ENCODE results near the gene ALAS1.
"Not testable (repeated sequence)": the region's sequence is repeated elsewhere in the genome, so short reads cannot be mapped to it uniquely, and the experiment has no call there.

ALAS1 gene

GRCh38 chr3:52176951-52177700 is 20.8 kb upstream of the ALAS1 start:
- no peak for DNase-seq

- DNase-seq, result no peak
These were observed 20.3 kb upstream of the ALAS1 start for GRCh38 chr3:52177701-52178042.

GRCh38 chr3:52178126-52178525 is 19.8 kb upstream of the ALAS1 start:
- not testable (repeated sequence) for DNase-seq

- DNase-seq, result no peak
These were observed 19.4 kb upstream of the ALAS1 start for GRCh38 chr3:52178537-52178936.

- no peak for DNase-seq
These were observed 16.4 kb upstream of the ALAS1 start for GRCh38 chr3:52181543-52181942.

- DNase-seq, result no peak
These were observed 15.8 kb upstream of the ALAS1 start for GRCh38 chr3:52182196-52182595.

GRCh38 chr3:52182691-52183090 is 15.3 kb upstream of the ALAS1 start:
- no peak for DNase-seq

GRCh38 chr3:52183786-52184445 is 14.0 kb upstream of the ALAS1 start:
- no peak for DNase-seq

GRCh38 chr3:52184690-52185089 is 13.3 kb upstream of the ALAS1 start:
- no peak for DNase-seq

GRCh38 chr3:52185311-52185710 is 12.6 kb upstream of the ALAS1 start:
- no peak for DNase-seq

- no peak for DNase-seq
These were observed 12.1 kb upstream of the ALAS1 start for GRCh38 chr3:52185837-52186236.

- DNase-seq, result no peak
These were observed 11.2 kb upstream of the ALAS1 start for GRCh38 chr3:52186729-52187128.

- DNase-seq, result no peak
These were observed 9.4 kb upstream of the ALAS1 start for GRCh38 chr3:52188556-52188955.

- DNase-seq, result no peak
These were observed 7.5 kb upstream of the ALAS1 start for GRCh38 chr3:52190294-52191074.

- no peak for DNase-seq
These were observed 6.3 kb upstream of the ALAS1 start for GRCh38 chr3:52191663-52192062.

GRCh38 chr3:52193065-52193464 is 4.9 kb upstream of the ALAS1 start:
- no peak for DNase-seq

GRCh38 chr3:52194485-52195290 is 3.3 kb upstream of the ALAS1 start:
- no peak for DNase-seq

- DNase-seq, result no peak
These were observed 2.7 kb upstream of the ALAS1 start for GRCh38 chr3:52195291-52195597.

- DNase-seq, result no peak
These were observed 2.1 kb upstream of the ALAS1 start for GRCh38 chr3:52195823-52196331.

GRCh38 chr3:52196977-52197376 is 983 bp upstream of the ALAS1 start:
- no peak for DNase-seq

- no peak for DNase-seq
These were observed 490 bp upstream of the ALAS1 start for GRCh38 chr3:52197499-52197841.

GRCh38 chr3:52198643-52199608 is 966 bp downstream of the ALAS1 start:
- no peak for DNase-seq
